Measurements from ENCODE around the gene GBX1.

GBX1 gene

DNA sequence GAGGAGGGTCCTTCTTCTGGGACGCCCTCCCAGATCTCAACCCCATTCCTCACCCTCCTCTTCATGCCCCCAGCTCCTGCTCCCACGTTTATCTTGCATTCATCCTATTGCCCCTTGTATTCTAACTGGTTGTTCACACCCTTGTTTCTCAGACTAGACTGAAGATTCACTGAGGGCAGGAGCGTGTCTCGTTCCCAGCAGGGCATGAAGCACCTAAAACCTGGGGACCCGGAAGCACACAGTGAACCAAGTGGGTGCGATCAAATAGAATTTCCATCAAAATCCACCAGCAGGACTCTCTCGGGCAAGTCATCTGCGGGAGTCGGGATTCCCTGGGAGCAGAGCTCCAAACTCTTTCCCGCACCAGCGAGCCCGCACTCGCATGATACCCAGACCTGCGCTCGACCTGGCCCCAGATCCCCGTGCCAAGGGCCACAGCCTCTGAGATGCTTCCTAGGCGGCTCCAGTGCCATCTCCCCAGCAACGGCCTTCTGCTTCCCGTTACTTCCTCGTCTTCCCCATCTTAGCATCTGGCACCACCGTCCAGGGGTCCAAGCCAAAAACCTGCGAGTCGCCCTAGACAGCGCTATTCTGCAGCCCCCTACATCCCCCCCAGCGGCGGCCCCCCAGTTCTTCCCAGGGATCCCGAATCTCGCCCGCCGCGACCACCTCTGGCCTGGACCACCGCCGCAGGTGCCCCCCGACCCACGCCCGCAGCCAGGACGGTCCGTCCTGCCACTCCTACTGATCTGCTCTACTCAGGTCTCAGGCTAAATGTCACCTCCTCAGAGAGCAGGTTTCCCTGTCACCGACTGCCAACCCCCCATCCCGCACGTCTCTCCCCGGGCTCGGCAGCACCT, 6.1 kb upstream of the GBX1 start:
- no peak for DNase-seq (ENCODE audit: low read depth, low spot score)

DNA sequence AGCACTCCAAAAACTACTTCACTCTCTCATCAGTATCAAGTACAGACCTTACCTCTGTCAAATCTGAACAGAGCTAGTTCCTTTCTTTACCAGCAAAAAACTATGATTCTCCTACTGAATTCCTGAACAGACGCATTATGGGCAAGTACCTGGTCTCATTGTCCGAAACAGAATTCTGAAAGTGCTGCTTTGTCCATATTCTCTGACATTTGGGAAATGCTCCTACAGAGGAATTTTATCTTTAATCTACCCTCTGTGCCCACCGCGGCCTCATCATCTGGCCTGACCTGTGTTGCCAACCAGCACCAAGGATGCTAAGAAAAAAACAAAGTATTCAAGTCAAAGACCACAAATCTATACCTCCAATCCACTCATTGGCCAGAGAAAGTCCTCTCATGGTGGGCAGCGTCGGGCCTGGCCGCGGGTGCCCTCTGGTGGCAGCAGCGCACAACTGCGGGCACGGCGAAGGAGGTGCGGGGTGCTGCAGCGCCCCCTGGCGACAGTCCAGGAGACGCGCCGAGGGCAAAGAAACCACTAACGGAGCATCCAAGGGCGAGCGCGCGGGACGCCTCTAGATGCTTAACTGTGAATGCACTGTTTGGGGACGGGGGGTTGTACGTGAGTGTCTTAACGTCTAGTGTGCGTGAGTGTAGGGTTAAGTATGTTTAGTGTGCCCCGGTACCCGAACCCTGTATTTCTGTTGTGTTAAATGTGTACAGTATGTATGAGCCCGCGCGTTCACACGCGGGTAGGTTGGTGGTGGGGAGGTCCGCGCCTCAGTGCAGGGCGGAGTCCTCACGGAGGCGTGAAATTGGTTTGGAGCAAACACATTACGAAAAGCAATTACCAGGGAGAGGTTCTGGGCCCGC, 5.0 kb upstream of the GBX1 start:
- DNase-seq (ENCODE audit: low read depth, low spot score): no peak

DNA sequence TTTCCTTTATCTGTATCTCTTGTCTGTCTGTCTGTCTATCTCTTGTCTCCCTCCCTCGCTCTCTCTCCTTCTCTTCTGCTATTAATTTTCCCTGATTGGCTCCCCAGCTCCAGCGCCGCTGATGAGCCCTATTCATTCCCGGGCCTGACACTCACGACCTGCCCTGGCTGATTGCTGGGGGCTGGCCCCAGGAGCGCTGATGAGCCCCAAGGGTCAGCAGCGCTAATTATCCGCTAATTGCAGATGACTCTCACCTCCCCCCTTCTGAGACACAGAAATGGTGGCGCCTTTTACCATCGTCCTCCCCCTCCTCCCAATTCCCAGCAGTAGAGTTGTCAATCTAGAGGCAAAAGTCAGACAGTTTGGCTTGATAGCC, 1.3 kb upstream of the GBX1 start:
- DNase-seq (ENCODE audit: low read depth, low spot score): no peak

DNA sequence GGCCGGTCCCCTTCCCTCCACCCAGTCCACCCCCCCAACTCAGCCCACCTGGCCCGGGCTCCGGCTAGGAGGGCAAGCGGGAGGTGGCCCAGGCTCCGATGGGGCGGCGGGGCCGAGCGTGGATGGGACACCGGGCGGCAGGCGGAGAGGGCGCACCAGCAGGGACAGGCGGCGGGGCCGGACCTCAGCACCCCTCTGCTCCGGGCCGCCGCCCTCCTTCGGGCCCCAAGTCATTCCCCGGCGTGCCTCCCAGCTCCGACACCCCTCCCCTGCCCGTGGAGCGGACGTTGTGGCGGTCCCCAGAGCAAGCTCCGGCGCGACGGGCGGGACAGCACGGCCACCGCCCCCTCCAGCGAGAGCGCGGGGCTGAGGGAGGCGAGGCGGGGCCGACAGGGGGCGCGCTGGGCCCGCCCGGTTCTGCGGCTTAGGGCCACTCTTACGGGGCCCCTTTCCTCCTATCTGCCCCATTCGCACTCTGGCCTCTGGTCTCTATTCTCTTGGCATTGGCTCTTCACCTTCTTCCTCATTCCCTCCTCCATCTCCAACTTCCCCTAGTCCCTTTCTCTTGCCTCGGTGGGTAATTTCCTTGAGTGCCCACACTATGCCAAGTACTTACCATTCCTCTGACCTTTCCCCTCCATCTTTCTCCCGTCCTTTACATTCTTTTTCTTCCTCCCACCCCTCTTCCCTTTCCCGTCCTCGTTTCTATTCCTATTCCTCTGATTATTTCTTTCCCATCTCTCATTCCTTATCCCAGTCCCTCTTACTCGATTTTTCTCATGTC, 701 bp upstream of the GBX1 start:
- DNase-seq (ENCODE audit: low read depth, low spot score): no peak

DNA sequence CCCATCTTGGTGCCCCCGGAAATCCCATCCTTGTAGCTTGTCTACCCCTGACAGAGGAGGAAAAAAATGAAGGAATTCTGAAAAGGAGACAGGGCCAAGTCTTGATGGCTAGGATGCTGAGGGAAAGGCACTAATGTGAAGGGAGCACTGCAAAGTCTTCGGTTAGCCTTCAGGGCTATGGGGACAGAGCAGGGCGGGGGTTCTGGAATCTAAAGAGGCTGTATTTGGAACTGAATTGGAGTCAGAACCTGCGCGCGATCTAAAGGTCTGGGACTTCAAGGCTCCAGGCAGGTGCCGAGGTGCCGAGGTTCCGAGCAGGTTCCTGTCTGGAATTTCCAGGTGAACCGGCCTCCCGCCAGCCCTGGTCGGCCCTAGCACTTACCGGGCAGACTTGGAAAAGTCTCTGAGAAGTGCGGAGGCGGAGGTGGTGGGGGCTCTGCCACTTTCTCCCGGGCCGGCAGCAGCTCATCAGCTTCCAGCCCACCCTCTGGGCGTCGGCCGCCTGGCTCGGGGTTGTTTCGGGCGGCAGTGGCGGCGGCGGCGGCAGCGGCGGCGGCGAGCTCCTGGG, 781 bp downstream of the GBX1 start:
- DNase-seq (ENCODE audit: low read depth, low spot score): no peak

DNA sequence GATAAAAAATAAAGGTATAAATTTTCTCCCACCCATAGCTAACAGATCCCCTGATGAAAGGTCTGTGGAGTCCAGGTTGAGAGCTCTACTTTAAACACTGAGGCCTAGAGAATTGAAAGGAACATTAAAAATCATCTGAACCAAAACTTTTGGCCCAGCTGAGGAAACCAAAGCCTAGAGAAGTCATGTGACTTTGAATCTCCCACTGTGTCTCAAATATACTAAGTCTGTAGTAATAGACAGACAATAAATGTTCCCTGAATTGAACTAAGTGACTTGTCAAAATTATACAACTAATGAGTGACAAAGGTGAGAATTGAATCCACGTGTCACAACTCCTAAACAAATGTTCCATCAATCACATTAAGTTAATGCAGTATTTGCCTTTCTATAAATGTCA, 5.7 kb downstream of the GBX1 start:
- no peak for DNase-seq (ENCODE audit: low read depth, low spot score)

DNA sequence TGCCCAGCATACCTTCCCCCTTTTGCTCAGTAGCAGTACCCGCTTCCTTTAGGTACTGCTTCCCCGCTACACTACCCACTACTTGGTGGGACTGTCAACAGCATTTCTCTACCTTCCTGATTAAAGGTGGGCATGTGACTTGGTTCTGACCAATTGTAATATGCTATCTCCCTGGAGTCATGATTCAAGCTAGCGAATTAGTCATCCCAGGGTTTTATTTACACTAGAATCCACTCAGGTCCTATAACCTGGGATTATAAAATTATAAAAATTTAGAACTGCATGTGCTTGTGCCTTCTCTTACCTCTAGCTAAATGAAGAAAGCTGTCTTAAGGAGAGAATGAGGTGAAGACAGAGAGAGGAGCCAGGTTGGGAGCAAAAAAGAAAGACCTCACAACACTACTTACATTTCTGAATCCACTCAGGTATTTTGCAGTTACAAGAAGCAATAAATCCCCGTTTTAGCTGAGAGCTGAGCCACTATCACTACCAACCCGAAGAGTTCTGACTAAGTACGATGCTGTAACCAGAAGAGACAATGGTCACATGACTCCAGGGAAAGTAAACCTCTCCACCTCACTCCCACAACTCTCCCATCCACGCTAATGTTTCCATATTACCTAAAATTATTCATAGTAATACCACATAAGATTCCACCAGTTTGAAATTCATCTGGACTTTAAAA, 9.7 kb downstream of the GBX1 start:
- no peak for DNase-seq (ENCODE audit: low read depth, low spot score)

DNA sequence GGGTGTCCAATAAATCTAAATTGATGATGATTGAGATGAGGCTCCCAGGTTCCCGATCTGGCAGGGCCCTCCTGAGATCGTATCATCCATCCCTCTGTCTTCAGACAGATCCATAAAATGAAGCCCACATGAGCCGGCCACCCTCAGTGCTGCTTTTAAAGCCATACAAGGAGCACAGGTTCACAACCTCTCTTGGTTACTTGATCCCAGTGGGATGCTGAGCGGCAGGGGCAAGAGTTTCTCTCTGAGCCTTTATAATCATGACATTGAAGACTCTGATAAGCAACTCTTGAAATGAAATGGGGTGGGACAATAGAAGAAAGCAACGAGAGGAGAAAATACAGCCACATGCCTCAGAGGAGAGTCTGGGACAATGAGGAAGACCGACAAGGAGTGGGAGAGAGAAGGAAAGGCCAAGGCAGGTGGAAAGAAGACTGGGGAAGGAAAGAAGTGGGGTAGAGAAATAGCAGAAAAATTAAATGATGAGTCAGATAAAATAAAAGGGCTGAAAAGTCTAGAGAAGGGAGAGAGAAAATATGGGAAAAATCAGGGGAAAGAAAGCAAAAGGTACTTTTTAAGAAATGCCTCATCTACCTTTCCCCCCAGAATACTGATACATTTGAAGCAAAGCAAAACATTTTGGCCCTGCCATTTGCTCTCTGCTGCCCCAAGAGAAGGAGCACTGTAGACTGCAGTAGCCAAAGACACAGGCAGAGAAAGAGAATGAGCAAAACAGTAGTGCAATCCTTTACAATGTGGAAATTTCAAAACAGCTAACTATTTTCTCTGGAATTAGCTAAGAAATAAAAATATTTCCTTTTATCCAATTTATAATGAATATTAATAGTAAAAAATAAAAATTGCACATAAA, 14.6 kb downstream of the GBX1 start:
- no peak for DNase-seq (ENCODE audit: low read depth, low spot score)

DNA sequence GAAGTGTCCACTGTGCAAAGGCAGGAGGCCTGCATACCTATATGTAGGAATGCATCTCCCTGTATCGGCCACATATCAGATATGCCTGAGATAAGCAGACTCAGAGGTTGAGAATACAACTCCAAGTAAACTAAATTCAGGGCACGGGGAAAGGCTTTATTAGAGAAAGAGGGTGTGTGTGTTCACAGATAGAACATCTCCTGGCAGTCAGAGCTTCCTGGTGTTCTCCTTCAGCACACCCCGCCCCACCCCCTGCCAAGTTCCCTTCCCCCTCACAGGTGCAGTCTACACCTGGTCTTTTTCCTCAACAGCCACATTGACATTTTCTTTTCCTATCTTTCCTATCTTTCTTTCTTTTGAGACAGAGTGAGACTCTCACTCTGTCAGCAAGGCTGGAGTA, 17.1 kb downstream of the GBX1 start:
- no peak for DNase-seq (ENCODE audit: low read depth, low spot score)

DNA sequence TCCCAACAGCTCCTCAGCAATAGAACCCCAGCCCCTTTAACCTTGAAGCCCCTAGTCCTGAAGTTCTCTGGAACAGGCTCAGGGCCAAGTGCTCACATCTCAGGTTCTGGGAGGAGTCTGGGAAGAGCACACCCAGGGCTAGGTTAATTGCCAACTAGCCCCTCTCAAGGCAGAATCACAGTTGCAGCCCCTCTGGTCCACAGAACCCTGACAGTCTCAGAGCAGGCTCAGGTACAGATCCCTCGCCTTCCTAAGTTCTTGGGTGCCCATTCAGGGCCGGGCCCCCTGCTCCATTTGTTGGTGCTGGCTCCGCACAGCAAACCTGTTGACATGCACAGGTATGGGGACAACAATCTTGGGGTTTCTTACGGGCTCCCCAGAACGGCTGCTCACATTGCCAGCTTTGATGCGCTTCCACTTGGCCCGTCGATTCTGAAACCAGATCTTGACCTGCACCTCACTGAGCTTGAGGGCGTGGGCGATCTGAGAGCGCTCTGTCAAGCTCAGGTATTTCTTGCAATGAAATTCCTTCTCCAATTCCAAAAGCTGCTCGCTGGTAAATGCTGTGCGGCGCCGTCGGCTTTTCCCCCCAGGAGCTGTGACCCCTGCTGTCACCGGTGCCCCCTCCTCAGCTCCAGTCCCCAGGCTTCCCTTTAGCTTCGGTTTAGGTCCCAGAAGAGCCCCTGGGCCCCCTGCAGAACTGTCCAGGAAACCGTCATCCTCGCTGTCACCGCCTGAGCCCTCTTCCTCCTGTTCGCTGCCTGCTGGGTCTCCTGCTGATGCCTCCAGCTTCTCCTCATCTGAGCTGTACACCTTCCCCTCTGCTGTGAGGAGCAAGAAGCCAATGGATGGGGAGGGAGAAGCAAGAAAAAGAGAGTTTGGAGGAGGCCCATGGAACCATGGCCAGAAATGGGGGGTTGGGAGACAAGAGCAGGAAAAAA, 18.9 kb downstream of the GBX1 start:
- DNase-seq (ENCODE audit: low read depth, low spot score): no peak

DNA sequence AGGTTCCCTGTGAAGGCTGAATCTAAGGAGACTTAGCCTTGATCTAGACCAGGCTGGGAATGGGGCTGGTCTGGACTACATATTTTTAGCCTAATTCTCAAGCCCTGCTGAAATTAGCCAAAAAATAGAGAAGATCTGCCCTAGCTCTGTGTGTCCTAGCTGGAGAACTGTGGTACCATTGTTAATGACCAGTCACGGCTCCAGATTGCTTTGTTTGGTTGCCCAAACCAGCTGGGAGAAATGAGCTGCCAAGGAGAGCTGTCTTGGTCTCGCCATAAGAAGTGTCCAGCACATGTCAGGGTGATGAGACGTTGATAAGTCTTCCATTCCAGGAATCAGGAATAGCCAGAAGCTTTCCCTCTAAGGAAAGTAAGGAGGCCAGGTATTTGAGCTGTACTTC, 20.7 kb downstream of the GBX1 start:
- no peak for DNase-seq (ENCODE audit: low read depth, low spot score)

DNA sequence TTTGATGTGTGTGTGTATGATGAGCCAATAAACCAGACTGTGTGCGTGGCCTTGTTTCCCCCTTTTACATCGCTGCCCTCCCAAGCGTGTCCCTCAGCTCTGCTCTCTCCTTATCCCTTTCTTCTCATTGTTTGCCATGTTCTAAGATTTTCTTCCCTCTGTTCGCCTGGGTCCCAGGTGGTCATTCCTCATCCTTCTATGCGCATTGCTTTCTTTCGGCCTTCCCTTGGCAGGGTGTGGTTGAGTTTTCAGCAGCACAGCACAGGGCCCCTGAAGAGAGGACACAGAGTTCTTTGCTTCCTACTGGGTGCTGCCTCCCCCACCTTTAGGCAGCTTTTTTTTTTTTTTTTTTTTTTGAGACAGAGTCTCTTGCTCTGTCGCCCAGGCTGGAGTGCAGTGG, 23.1 kb downstream of the GBX1 start:
- no peak for DNase-seq (ENCODE audit: low read depth, low spot score)

DNA sequence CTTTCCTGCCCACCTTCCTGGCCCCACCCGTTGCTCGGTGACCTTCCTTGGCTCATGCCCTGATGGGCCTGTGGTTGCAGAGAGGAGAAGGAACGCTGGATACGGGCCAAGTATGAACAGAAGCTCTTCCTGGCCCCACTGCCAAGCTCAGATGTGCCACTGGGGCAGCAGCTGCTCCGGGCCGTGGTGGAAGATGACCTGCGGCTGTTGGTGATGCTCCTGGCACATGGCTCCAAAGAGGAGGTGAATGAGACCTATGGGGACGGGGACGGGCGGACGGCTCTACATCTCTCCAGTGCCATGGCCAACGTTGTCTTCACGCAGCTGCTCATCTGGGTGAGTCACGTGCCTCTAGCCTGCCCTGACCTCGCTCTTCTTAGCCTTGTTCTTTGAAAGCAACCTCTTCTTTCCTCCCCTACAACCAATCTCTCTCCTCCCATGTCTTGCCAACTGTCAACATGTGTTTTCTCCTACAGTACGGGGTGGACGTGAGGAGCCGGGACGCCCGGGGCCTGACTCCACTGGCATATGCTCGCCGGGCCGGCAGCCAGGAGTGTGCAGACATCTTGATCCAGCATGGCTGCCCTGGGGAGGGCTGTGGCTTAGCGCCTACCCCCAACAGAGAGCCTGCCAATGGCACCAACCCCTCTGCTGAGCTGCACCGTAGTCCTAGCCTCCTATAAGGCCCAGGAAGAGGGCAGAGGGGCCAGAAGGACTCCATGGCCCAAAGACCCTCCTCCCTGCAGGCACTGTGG, 24.1 kb downstream of the GBX1 start:
- DNase-seq (ENCODE audit: low read depth, low spot score): no peak

DNA sequence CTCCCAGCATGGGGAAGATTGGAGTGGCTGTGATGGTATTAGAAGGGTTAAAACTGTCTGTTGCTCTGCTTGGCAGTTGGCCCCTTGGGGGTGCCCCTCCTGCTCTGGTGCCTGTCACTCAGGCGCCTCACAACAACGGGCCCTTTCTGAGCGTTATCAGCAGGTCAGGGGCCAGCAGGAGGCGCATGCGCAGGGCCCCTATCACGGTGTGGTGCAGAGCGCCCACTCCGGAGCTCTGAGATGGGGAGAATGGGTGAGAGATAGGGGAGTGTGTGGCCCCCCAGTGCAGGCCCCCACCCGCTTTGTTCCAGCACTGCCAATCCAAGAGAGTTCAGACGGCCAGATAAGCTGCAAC, 24.8 kb downstream of the GBX1 start:
- no peak for DNase-seq (ENCODE audit: low read depth, low spot score)

DNA sequence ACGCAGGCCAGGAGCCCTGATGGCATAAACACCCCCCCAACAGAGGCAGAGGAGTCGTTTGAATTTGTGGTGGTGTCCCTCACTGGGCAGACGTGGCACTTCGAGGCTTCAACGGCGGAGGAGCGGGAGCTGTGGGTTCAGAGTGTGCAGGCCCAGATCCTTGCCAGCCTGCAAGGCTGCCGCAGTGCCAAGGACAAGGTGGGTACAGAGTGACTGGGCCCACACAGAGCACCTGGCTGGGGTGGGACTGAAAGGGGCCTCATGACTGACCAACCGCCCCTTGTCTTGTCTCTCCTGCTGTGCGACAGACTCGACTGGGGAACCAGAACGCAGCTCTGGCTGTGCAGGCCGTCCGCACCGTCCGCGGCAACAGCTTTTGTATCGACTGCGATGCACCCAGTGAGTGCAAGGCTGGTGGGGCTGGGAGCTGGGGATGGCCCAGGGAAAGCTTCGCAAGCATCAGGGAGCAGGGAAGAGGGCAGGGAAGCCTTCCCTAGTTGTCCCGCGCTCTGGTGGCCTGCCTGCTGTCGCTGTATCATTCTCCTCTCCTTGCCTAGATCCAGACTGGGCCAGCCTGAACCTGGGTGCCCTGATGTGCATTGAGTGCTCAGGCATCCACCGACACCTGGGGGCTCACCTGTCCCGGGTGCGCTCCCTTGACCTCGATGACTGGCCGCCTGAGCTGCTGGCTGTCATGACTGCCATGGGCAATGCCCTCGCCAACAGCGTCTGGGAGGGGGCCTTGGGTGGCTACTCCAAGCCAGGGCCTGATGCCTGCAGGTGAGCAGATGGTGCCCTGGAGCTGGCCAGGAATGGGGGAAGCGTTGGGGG, 25.4 kb downstream of the GBX1 start:
- no peak for DNase-seq (ENCODE audit: low read depth, low spot score)

DNA sequence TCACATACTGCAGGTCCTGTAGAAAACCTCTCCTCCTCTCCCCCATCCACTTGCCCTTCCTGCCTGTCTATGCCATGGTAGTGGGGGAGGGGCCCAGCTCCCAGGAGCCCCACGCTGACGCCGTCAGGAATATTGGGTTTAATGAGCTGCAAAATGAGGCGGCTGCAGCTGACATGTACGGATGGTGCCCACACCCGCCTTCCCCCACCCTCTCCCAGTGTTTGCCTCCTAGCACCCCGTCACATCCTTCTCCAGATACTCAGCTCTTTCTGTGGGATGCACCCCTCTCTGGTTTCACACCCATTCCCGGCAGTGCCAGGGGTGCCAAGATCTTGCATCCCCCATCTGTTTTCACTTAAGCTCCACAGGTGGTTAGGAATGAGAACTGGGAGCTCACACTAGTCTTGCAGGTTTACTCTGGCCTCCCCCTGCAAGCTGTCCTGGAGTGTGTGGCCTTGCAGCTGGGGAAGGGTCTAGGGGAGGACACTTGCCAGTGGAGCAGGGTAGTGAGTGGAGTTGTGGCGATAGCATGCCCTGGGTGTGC, 26.1 kb downstream of the GBX1 start:
- no peak for DNase-seq (ENCODE audit: low read depth, low spot score)

DNA sequence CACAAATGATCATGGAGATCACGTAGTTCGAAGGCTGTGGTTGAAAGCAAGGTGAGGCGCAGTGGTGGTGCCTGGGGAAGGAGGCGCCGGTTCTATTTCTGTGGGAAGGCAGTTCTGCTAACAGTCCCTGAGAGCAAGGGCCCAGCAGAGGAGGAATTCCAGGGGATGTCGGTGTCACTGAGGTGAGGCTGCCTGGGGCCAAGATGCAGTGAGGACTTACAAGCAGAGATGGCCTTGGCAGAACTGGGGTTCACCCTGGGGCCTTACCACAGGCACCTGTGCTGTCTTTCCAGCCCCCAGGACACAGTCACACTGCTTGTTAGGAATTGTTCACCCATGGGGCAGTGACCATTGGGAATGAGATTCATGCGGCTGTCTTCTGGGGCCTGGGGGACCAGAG, 26.7 kb downstream of the GBX1 start:
- DNase-seq (ENCODE audit: low read depth, low spot score): no peak

Measured in iPS DF 19.7 (cell line).